ENCODE measurements around the gene MTUS2.

The MTUS2 gene

GRCh38 chr13:28830580-28830979 is 10.4 kb downstream of the MTUS2 start:
- TF ChIP-seq CTCF (IDR thresholded peaks at IDR 0.05; ENCODE audit: borderline replicate concordance, extremely low read depth, low read length, poor library complexity, severe bottlenecking) (no peak), EZH2 (IDR thresholded peaks at IDR 0.05; ENCODE audit: borderline replicate concordance, low read depth, low read length, severe bottlenecking) (no peak)
- no peak overlapping the region for H3K4me3 ChIP-seq (ENCODE audit: low read depth in 1 of 2, low read length in 2 of 2)
- H4K20me1 ChIP-seq (ENCODE audit: insufficient read depth, low read length) = no peaks in the 10 kb centered on the region
- no peak overlapping the region for H2AFZ ChIP-seq (ENCODE audit: low read depth, low read length)
- DNase-seq = no peak
- no peak overlapping the region for H3K9ac ChIP-seq (ENCODE audit: low read depth, low read length)
- no peaks in the 10 kb centered on the region for H3K36me3 ChIP-seq (ENCODE audit: insufficient read depth, low read length)
- no peak for ATAC-seq (ENCODE audit: insufficient read depth, low read depth)
- no peak overlapping the region for H3K4me2 ChIP-seq (ENCODE audit: insufficient read depth, low read length)
- no peak overlapping the region for H3K27ac ChIP-seq (ENCODE audit: low read length)
- H3K9me3 ChIP-seq (ENCODE audit: insufficient read depth, low read length, severe bottlenecking) = peaks cover 17% of the 10 kb centered on the region
- no peaks in the 10 kb centered on the region for H3K79me2 ChIP-seq (ENCODE audit: insufficient read depth, low read length)
- H3K27me3 ChIP-seq (ENCODE audit: insufficient read depth, low read length, poor library complexity) = no peaks in the 10 kb centered on the region
- no peaks in the 10 kb centered on the region for H3K4me1 ChIP-seq (ENCODE audit: insufficient read depth, low read length)

GRCh38 chr13:28831117-28831516 is 11.0 kb downstream of the MTUS2 start:
- no peaks in the 10 kb centered on the region for H3K4me1 ChIP-seq (ENCODE audit: insufficient read depth, low read length)
- no peaks in the 10 kb centered on the region for H3K79me2 ChIP-seq (ENCODE audit: insufficient read depth, low read length)
- H3K4me3 ChIP-seq (ENCODE audit: low read depth in 1 of 2, low read length in 2 of 2) = no peak overlapping the region
- no peak for TF ChIP-seq EZH2 (IDR thresholded peaks at IDR 0.05; ENCODE audit: borderline replicate concordance, low read depth, low read length, severe bottlenecking)
- TF ChIP-seq CTCF (IDR thresholded peaks at IDR 0.05; ENCODE audit: borderline replicate concordance, extremely low read depth, low read length, poor library complexity, severe bottlenecking) = no peak
- H3K9ac ChIP-seq (ENCODE audit: low read depth, low read length) = no peak overlapping the region
- ATAC-seq (ENCODE audit: insufficient read depth, low read depth) (no peak), DNase-seq (no peak)
- H4K20me1 ChIP-seq (ENCODE audit: insufficient read depth, low read length) = no peaks in the 10 kb centered on the region
- no peaks in the 10 kb centered on the region for H3K36me3 ChIP-seq (ENCODE audit: insufficient read depth, low read length)
- H3K4me2 ChIP-seq (ENCODE audit: insufficient read depth, low read length) = no peak overlapping the region
- no peaks in the 10 kb centered on the region for H3K27me3 ChIP-seq (ENCODE audit: insufficient read depth, low read length, poor library complexity)
- no peak overlapping the region for H3K27ac ChIP-seq (ENCODE audit: low read length)
- H3K9me3 ChIP-seq (ENCODE audit: insufficient read depth, low read length, severe bottlenecking) = peaks cover 17% of the 10 kb centered on the region
- no peak overlapping the region for H2AFZ ChIP-seq (ENCODE audit: low read depth, low read length)

GRCh38 chr13:28837111-28837510 is 17.0 kb downstream of the MTUS2 start:
- DNase-seq = no peak
- H3K36me3 ChIP-seq (ENCODE audit: insufficient read depth, low read length) = no peaks in the 10 kb centered on the region
- H3K9ac ChIP-seq (ENCODE audit: low read depth, low read length) = no peak overlapping the region
- no peak for TF ChIP-seq EZH2 (IDR thresholded peaks at IDR 0.05; ENCODE audit: borderline replicate concordance, low read depth, low read length, severe bottlenecking)
- TF ChIP-seq CTCF (IDR thresholded peaks at IDR 0.05; ENCODE audit: borderline replicate concordance, extremely low read depth, low read length, poor library complexity, severe bottlenecking) = no peak
- no peak overlapping the region for H3K27ac ChIP-seq (ENCODE audit: low read length)
- no peak overlapping the region for H2AFZ ChIP-seq (ENCODE audit: low read depth, low read length)
- H3K4me1 ChIP-seq (ENCODE audit: insufficient read depth, low read length) = no peaks in the 10 kb centered on the region
- ATAC-seq (ENCODE audit: insufficient read depth, low read depth) = no peak
- H3K9me3 ChIP-seq (ENCODE audit: insufficient read depth, low read length, severe bottlenecking) = no peaks in the 10 kb centered on the region
- no peaks in the 10 kb centered on the region for H3K27me3 ChIP-seq (ENCODE audit: insufficient read depth, low read length, poor library complexity)
- no peak overlapping the region for H3K4me2 ChIP-seq (ENCODE audit: insufficient read depth, low read length)
- H4K20me1 ChIP-seq (ENCODE audit: insufficient read depth, low read length) = no peaks in the 10 kb centered on the region
- H3K79me2 ChIP-seq (ENCODE audit: insufficient read depth, low read length) = no peaks in the 10 kb centered on the region
- H3K4me3 ChIP-seq (ENCODE audit: low read depth in 1 of 2, low read length in 2 of 2) = no peak overlapping the region

GRCh38 chr13:28843639-28844038 is 23.5 kb downstream of the MTUS2 start:
- TF ChIP-seq CTCF (IDR thresholded peaks at IDR 0.05; ENCODE audit: borderline replicate concordance, extremely low read depth, low read length, poor library complexity, severe bottlenecking) = no peak
- TF ChIP-seq EZH2 (IDR thresholded peaks at IDR 0.05; ENCODE audit: borderline replicate concordance, low read depth, low read length, severe bottlenecking) = no peak

More at GRCh38 chr13:28843639-28844038, 23.5 kb downstream of the MTUS2 start:
- no peak for ATAC-seq (ENCODE audit: insufficient read depth, low read depth)
- H3K79me2 ChIP-seq (ENCODE audit: insufficient read depth, low read length) = no peaks in the 10 kb centered on the region
- H3K9me3 ChIP-seq (ENCODE audit: insufficient read depth, low read length, severe bottlenecking) = no peaks in the 10 kb centered on the region
- H3K27me3 ChIP-seq (ENCODE audit: insufficient read depth, low read length, poor library complexity) = no peaks in the 10 kb centered on the region
- no peaks in the 10 kb centered on the region for H3K4me1 ChIP-seq (ENCODE audit: insufficient read depth, low read length)
- H3K9ac ChIP-seq (ENCODE audit: low read depth, low read length) = no peak overlapping the region
- H4K20me1 ChIP-seq (ENCODE audit: insufficient read depth, low read length) = no peaks in the 10 kb centered on the region
- H3K4me3 ChIP-seq (ENCODE audit: low read depth in 1 of 2, low read length in 2 of 2) = no peak overlapping the region
- H3K27ac ChIP-seq (ENCODE audit: low read length) = no peak overlapping the region
- no peak overlapping the region for H2AFZ ChIP-seq (ENCODE audit: low read depth, low read length)
- no peak overlapping the region for H3K4me2 ChIP-seq (ENCODE audit: insufficient read depth, low read length)
- H3K36me3 ChIP-seq (ENCODE audit: insufficient read depth, low read length) = no peaks in the 10 kb centered on the region
- no peak for DNase-seq

Measured in DND-41 (cell line).